GM18517 (cell line): Measurements from ENCODE around the gene PSMB1.

Experiments
- ATAC-seq: cut with Tn5 transposase; IDR thresholded peaks from one replicate; pipeline ENCODE4 v1.9.1; 2021; ENCODE audit warnings: mild to moderate bottlenecking, moderate library complexity; ENCODE audit not compliant: unreplicated experiment

PSMB1 gene

DNA sequence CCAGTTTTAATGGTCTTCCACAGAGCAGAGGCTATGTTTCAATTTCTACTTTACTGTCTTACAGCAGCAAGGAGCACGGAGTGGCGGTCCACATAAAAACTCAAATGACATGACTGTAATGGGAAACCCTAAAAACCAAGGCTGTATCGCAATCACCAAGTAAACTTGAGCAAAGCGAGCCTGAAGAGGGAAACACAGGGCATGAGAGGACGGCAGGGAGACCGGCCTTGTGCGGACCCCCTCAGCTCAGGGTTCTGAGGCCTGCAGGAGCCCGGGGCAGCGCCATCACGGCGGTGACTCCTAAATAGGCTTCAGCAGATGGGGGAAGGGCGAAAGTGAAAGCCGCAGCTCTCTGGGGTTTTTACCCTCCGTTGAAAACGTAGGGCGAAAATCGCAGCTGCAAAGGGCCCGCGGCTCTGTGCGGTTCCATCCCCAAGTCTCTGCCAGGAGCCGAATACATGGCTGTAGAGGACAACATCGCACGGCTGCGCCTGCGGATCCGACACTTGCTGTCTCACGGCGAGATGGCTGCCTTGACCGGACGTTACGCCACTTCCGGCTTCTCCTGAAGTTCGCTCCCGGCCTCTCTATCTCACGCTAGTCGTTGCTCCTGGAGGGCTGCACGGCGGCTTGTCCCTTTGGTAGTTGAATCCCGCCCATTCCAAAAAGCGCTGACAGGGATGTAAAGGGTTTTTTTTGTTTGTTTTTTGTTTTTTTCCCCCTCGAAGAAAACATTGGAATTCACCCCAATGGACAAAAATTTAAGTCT, at the start of gene PSMB1:
TSS of gene PSMB1 (minus strand) at position 543 of the 769 bp plus-strand sequence. CDS start at position 478, 65 bp downstream.
- ATAC-seq: peak; percentile 48

GRCh38 chr6:170597278-170597677, 44.2 kb upstream of the PSMB1 start:
- ATAC-seq: no peak

- ATAC-seq: no peak
Observed at GRCh38 chr6:170596426-170596825, 43.3 kb upstream of the PSMB1 start.

- no peak for ATAC-seq
Observed at GRCh38 chr6:170590725-170591124, 37.6 kb upstream of the PSMB1 start.

DNA sequence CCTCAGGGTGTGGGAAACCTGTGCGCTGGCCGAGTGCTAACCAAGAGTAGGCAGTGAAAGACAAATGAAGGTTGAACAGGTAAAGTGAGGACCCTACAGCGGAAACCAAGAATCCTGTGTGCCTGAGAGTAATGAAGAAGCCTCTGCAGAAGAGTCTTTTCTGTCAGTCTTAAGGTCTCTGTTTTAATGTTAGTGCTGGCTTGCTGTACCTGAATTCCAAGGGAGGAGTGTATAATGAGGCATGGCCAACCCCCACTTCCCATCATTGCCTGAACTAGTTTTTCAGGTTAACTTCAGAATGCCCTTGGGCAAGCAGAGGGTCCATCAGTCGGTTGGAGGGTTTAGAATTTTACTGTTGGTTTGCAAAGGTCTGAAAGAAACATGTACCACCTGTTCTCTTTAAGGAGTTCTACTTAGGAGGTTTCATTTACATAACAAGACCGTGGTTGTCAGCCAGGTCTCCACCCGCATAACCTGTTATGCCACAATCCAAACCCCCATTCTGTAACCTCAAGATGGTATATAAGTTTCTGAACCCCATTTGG, 31.9 kb upstream of the PSMB1 start:
- peak; percentile 44 for ATAC-seq

- ATAC-seq: peak; percentile 99
Observed at GRCh38 chr6:170584181-170584953, 31.3 kb upstream of the PSMB1 start, which contains the start of gene PDCD2. Gene PDCD2, minus strand, starts transcription at chr6:170584637. Its CDS starts 56 bp downstream, at chr6:170584581.

- ATAC-seq: peak; percentile 0
Observed at GRCh38 chr6:170583756-170584180, 30.7 kb upstream of the PSMB1 start.

DNA sequence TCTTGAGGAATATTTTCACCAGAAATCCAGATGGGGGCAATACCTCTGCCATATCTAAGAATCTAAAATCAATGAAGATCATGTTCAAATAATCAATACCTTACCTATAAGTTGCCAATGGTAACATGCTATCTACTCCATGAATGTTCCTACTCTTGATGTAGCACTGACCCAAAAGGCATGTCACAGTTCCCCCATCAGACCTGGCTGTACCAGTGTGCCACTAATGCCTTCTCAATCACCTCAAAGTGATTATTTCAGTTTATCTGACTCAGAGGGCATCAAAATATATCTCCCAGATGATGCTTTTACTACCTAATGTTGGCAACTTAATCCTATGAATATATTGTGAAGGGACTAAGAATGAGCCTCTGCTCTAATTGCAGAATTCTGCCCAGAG, 25.8 kb upstream of the PSMB1 start:
- ATAC-seq: no peak

DNA sequence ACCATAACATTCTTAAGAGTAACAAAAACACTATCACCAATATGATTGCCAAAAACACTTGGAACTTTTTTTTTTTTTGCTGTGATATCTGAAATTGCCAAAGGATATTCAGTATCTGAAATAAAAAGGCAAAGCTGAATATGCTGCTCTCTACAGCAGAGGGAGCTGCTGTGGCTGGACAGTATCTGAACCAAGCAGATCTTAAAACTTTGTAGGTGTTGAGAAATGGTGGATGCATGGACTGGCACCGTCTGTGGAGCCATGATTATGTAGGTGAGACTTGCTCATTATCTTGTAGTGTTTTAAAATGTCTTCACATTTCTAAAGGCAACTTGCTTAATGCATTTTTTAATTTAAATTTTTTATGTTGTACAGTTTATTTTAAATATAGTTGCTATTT, 22.1 kb upstream of the PSMB1 start:
- no peak for ATAC-seq

GRCh38 chr6:170572704-170573466, 19.8 kb upstream of the PSMB1 start:
- no peak for ATAC-seq

DNA sequence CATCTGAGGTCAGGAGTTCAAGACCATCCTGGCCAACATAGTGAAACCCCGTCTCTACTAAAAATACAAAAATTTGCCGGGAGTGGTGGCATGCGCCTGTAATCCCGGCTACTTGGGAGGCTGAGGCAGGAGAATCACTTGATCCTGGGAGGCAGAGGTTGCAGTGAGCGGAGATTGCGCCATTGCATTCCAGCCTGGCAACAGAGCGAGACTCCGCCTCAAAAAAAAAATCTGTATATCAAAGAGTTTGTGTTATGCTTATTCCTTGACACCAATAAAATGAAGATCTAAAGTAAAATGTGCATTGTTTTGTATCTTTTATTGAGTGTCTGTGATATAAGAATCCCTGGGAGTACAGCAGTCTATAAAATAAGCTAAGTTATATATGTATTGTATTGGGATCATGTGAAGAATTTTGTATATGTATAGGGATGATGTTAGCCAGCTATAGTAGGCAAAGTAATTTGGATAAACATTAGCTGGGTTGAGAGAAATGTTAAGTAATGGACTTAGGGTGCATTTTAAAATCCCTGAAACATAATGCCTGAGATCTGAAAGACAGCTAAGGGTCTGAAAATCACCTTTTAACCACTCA, 11.9 kb upstream of the PSMB1 start:
- no peak for ATAC-seq

DNA sequence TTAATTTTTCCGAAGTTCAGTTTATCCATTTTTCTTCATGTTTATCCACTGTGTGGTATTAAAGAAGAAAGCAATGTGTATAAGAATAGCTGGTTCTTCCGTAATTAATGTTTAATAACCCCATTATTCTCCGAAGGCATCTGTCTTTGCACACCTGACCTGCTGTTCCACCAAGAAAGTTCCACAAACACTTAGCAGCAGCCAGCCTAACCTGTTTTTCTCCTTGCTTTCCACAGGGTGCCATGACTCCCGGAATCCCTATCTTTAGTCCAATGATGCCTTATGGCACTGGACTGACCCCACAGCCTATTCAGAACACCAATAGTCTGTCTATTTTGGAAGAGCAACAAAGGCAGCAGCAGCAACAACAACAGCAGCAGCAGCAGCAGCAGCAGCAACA, 8.4 kb upstream of the PSMB1 start:
- no peak for ATAC-seq

DNA sequence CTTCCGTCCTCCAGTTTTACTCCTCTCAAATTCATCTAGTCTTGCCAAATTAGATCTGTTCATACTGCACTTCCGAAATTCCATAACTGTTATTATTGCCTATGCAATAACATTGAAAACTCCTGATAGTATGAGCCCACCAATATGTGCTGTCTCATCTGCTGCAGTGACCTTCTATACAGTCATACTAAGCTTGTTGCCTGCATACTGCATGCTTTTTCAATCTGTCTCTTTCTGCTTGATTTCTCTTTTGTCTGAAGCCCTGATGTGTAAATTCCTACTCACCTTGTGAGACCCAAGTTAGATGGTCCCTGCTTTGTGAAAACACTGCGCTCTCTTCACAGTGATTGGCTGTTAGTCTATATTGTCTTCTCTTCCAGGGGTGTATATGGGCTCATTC, 2.2 kb upstream of the PSMB1 start:
- ATAC-seq: no peak

- no peak for ATAC-seq
Observed at GRCh38 chr6:170554796-170555137, 1.7 kb upstream of the PSMB1 start.

GRCh38 chr6:170554013-170554795, 1.1 kb upstream of the PSMB1 start, which contains the start of gene TBP:
Gene TBP, plus strand, starts transcription at chr6:170554369. Its CDS starts 2,661 bp downstream, at chr6:170557030.
- ATAC-seq: peak; percentile 98

- ATAC-seq: peak; percentile 34
Observed at GRCh38 chr6:170553534-170554012, 466 bp upstream of the PSMB1 start.

GRCh38 chr6:170545405-170545804, 7.7 kb downstream of the PSMB1 start:
- ATAC-seq: no peak

DNA sequence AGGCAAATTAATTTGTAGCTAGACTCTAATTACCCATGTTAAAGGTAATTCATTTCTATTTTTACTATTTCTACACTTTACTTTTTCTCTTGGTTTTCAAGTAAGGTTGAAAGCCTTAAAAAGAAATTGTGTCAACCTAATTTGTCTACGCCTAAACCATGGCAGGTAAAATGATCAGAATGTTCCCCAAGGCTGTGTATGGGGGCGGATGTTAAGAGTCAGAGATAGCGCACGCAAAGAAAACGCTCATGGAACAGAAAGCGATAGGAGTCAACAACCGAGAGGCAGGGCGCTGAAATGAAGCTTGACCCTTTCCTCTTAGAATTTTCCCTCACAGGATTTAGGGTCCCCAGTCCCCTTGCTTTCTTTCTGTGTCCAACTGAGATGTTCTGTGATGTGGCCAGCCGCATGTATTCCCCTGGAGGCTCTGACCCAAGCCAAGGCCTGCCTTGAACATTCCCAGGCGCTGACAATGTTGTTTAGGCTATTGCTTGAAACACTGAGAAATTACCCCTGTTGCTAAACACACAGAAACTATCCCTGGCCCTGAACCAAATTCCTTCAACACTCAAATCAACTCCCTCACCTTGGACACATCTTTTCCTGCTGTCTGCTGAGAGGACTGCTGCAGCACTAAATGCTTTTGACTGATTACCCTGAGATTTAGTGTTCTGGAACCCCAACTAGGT, 10.9 kb downstream of the PSMB1 start:
- no peak for ATAC-seq

DNA sequence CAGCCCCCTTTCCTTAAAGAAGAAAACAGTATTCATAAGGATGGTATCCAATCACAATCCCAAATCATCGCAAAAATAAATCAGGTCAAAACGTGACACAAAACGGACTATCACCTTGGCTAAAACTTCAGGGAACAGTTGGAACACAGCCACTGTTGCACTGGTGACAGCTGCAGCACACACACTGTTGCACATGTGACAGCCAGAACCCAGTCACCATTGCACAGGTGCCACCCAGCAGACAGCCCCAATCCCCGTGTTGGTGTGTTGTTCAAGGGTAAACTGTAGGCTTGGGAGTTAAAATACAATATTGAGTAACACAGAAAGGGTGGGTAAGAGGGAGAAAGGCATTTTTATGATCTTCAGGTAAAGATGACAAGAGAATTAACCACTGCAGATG, 15.8 kb downstream of the PSMB1 start:
- no peak for ATAC-seq
